ENCODE data around the gene AP1M2. TPM values are rescaled to one million over a fixed set of nuclear protein-coding genes. Genes with fewer than 3 reads are reported as not detected.

The AP1M2 gene
- polyA plus RNA-seq, 1 donor (not counting 4 experiments of a cell fraction or from before 2014, with no cell fraction given): 83.1 TPM

- H3K4me2 ChIP-seq (ENCODE audit: control insufficient read depth, extremely low read depth, insufficient read depth, low read depth, low read length): peak overlapping the region; percentile 77
- no peaks in the 10 kb centered on the region for H4K20me1 ChIP-seq (ENCODE audit: control insufficient read depth, extremely low read depth, insufficient read depth, low read length)
- no peak for TF ChIP-seq CTCF (optimal IDR thresholded peaks at IDR 0.05 in 1 of 3, IDR thresholded peaks at IDR 0.05 in 1 of 3, conservative IDR thresholded peaks at IDR 0.05 in 1 of 3; ENCODE audit: extremely low read depth in 1 of 3, insufficient read depth in 2 of 3, low read length in 3 of 3)
- TF ChIP-seq EZH2 (IDR thresholded peaks at IDR 0.05; ENCODE audit: low read length): no peak
- no peaks in the 10 kb centered on the region for H3K9me3 ChIP-seq (ENCODE audit: control insufficient read depth, low read depth, low read length)
- no peak overlapping the region for H3K27ac ChIP-seq (ENCODE audit: control insufficient read depth, insufficient read depth, low read length)
- H3K27me3 ChIP-seq (ENCODE audit: control insufficient read depth, extremely low read depth, insufficient read depth, low read length): no peaks in the 10 kb centered on the region
- H2AFZ ChIP-seq (ENCODE audit: control insufficient read depth, low read length): no peak overlapping the region
- FAIRE-seq: no peak
- H3K79me2 ChIP-seq (ENCODE audit: control insufficient read depth, insufficient read depth, low read length): peaks cover 15% of the 10 kb centered on the region
- peaks cover 31% of the 10 kb centered on the region for H3K4me1 ChIP-seq (ENCODE audit: control insufficient read depth, extremely low read depth, insufficient read depth, low read length)
- H3K36me3 ChIP-seq (ENCODE audit: control insufficient read depth in 2 of 2, extremely low read depth in 1 of 2, insufficient read depth in 2 of 2, low read length in 2 of 2): peaks cover 2 to 3% of the 10 kb centered on the region in 2 experiments
- no peaks in the 10 kb centered on the region for H3K9me1 ChIP-seq (ENCODE audit: control insufficient read depth, extremely low read depth, insufficient read depth, low read length)
- no peak overlapping the region for H3K9ac ChIP-seq (ENCODE audit: control insufficient read depth, extremely low read depth, insufficient read depth, low read length)
- peak overlapping the region; percentile 56 to 86 (median 68) for H3K4me3 ChIP-seq (ENCODE audit: control insufficient read depth in 2 of 3, extremely low read depth in 1 of 3, insufficient read depth in 2 of 3, low read depth in 1 of 3, low read length in 3 of 3)
- DNase-seq (ENCODE audit: low read depth, low spot score): no peak
- dilution Hi-C loops (cut with MboI; ENCODE audit: extremely low pct_ligation_motif_present, low sequenced_read_pairs): no loop called here
These were observed 19.5 kb downstream of the AP1M2 start for GRCh38 chr19:10567656-10568055.

GRCh38 chr19:10566658-10567410, 20.3 kb downstream of the AP1M2 start:
- Histone ChIP-seq H3K27ac (ENCODE audit: control insufficient read depth, insufficient read depth, low read length) (peak overlapping the region; percentile 47), H3K4me3 (ENCODE audit: control insufficient read depth in 2 of 3, extremely low read depth in 1 of 3, insufficient read depth in 2 of 3, low read depth in 1 of 3, low read length in 3 of 3) (no peak overlapping the region)

More at GRCh38 chr19:10566658-10567410, 20.3 kb downstream of the AP1M2 start:
- TF ChIP-seq EZH2 (IDR thresholded peaks at IDR 0.05; ENCODE audit: low read length): no peak
- TF ChIP-seq CTCF (optimal IDR thresholded peaks at IDR 0.05 in 1 of 3, IDR thresholded peaks at IDR 0.05 in 1 of 3, conservative IDR thresholded peaks at IDR 0.05 in 1 of 3; ENCODE audit: extremely low read depth in 1 of 3, insufficient read depth in 2 of 3, low read length in 3 of 3): no peak
- no peaks in the 10 kb centered on the region for H3K27me3 ChIP-seq (ENCODE audit: control insufficient read depth, extremely low read depth, insufficient read depth, low read length)
- dilution Hi-C loops (cut with MboI; ENCODE audit: extremely low pct_ligation_motif_present, low sequenced_read_pairs): no loop called here
- no peak overlapping the region for H2AFZ ChIP-seq (ENCODE audit: control insufficient read depth, low read length)
- H3K36me3 ChIP-seq (ENCODE audit: control insufficient read depth in 2 of 2, extremely low read depth in 1 of 2, insufficient read depth in 2 of 2, low read length in 2 of 2): peaks cover 4% of the 10 kb centered on the region in 2 experiments
- H3K9me3 ChIP-seq (ENCODE audit: control insufficient read depth, low read depth, low read length): no peaks in the 10 kb centered on the region
- no peak overlapping the region for H3K9ac ChIP-seq (ENCODE audit: control insufficient read depth, extremely low read depth, insufficient read depth, low read length)
- no peak for FAIRE-seq
- peaks cover 18% of the 10 kb centered on the region for H3K79me2 ChIP-seq (ENCODE audit: control insufficient read depth, insufficient read depth, low read length)
- peak overlapping the region; percentile 70 for H3K4me2 ChIP-seq (ENCODE audit: control insufficient read depth, extremely low read depth, insufficient read depth, low read depth, low read length)
- peaks cover 31% of the 10 kb centered on the region for H3K4me1 ChIP-seq (ENCODE audit: control insufficient read depth, extremely low read depth, insufficient read depth, low read length)
- no peak for DNase-seq (ENCODE audit: low read depth, low spot score)
- H3K9me1 ChIP-seq (ENCODE audit: control insufficient read depth, extremely low read depth, insufficient read depth, low read length): no peaks in the 10 kb centered on the region
- no peaks in the 10 kb centered on the region for H4K20me1 ChIP-seq (ENCODE audit: control insufficient read depth, extremely low read depth, insufficient read depth, low read length)

Data from keratinocyte (primary cell).